Dedifferentiated amniotic fluid mesenchymal stem cell (primary cell): ENCODE data around the gene RGS9BP.
A peak's percentile ranks its signal among the peaks of the same experiment; 100 is the strongest.
"Not testable (repeated sequence)": the region's sequence is repeated elsewhere in the genome, so short reads cannot be mapped to it uniquely, and the experiment has no call there.

Experiments
- DNase-seq: peaks from one replicate; pipeline ENCODE4 v3.0.0-alpha.2; 2016; ENCODE audit errors: extremely low spot score

RGS9BP gene

DNA sequence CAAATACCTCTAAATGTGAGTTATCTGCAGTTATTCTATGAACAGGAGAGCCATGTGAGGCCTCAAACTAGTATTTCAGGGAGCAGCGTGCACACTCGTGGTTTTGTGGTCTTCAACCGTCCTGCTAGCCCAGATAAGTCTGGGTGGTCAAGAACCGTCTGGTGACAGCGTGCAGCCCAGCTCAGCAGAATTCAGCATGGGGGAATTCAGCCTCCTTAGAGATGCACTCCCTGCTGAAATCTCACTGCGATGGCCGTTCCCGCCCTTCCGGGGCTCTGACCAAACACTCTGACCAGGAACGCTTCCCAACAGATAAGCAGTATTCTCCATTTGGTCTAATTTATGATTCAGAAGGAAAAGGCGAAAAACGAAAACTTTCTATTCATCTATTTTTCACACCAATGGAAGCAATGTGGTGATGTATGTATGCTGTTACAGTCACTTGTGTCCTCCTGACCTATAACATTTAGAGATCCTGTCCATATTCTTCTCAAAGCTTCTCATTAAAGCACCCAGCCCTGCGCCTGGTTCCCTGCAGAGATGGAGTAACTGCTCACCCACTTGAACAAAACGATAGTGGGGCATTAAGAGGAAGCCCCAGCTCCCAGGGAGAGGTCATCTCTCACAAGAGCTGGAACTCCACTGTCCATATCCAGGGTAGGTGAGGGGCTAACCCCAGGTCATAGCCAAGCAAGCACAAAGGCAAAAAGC is 3.6 kb upstream of the RGS9BP start:
- DNase-seq, result no peak

GRCh38 chr19:32672841-32673240 is 2.8 kb upstream of the RGS9BP start:
- no peak for DNase-seq

DNA sequence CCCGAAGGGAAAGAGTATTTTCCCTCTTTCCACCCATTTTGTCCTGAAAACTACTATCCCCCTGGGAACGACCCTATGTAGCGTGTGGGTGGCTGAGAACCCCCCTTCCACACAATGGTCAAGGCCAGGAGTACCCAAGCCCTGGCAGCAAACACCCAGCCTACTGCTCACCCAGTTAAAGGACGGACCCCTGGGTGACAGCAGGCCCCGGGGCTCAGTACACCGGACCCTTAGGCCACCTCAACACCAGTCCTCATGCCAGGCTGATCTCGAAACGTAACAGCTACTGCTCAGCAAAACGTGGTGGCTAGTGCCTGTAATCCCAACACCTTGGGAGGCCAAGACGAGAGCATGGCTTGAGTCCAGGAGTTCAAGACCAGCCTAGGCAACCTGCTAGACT is 2.1 kb upstream of the RGS9BP start:
- DNase-seq, result no peak

GRCh38 chr19:32674153-32674930 is 1.3 kb upstream of the RGS9BP start:
- DNase-seq, result no peak

DNA sequence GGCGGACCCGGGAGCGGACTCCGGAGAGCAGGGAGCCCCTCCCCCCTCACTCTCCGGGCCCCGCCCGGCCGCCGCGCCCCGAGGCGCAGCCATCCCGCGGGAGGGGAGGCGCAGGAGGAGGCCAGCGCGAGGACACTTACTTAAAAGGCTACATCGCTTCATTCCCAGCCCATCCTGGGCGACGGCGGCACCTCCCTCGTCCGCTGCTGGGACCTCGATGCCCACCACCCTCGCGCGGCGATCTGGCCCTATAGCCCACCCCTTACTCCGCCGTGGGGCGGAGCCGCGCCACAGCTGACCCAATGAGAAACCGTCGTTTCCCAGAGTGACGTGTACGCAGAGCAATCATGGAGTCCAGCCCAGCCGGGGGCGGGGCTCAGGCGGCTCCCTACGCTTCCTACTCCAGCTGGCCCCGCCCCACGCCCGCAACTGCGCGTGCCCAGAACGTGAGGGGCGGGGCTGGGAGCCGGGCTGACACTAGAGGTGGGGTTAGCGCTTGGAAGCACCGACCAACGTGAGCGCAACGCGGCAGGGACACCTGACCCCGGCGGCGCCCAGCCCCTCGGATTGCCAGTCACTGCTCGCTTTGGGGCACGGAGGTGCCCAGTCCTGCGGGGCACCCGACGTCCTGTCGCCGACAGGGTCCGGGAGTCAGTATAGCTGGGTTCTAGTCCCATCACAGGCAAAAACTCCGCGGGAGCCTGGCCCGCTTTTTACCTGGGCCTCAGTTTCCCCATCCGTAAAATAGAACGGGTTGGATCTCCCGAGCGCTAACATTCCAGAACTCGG is 523 bp upstream of the RGS9BP start, which contains the start of gene ANKRD27:
ANKRD27 (minus strand) TSS at position 250 of the 789 bp plus-strand sequence. CDS start 16,165 bp downstream, outside the sequence.
- DNase-seq, result peak; percentile 98

GRCh38 chr19:32676186-32676894 is 692 bp downstream of the RGS9BP start:
- no peak for DNase-seq

GRCh38 chr19:32676895-32677359 is 1.3 kb downstream of the RGS9BP start:
- DNase-seq, result no peak

DNA sequence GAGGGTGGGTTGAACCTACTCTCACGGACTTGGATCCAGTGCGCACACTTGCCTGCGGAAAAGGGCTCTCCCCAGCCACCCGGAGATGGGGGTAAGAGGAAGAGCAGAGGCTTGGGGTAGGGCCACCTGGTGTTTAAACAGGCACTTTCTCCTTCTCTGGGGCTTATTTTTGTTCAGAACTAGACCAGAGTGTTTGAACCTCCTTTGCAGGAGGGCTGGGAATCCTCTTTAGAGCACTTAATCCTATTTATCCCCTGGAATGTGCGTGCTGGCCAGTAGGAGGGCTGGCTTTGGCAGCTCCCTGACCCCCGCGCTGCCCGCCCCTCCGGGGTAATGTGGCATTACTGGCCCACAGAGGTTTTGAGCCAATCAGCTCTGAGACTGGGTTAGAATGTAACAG is 2.0 kb downstream of the RGS9BP start:
- no peak for DNase-seq

- no peak for DNase-seq
Observed at GRCh38 chr19:32680986-32681385, 5.3 kb downstream of the RGS9BP start.

- DNase-seq, result no peak
Observed at GRCh38 chr19:32682317-32682716, 6.7 kb downstream of the RGS9BP start.

DNA sequence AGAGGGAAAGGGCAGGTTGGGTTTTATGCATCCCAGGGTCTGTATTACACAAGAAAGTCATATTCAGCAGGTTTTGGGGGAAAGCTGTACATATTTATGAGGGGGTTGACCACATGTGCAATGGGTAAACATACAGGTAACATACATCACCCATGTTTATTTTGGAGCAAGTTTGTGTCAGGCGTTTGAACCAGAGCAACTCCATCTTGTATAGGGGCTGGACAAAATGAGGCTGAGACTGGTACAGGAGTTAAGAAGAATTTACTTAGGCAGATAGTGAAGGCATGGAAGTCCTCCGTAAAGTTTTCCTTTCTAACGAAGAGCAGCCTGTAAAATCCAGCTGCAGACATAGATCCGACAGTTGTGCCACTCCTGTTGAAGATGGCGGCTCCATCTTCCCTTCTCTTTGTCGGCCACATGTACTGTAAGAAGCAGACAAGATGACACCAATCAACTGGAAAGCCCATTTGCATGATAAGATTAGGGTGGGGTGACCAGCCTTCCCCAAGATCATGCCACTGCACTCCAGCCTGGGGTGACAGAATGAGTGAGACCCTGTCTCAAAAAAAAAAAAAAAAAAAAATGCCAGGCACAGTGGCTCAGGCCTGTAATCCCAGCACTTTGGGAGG is 11.3 kb downstream of the RGS9BP start:
- DNase-seq, result no peak

- no peak for DNase-seq
Observed at GRCh38 chr19:32687681-32688080, 12.0 kb downstream of the RGS9BP start.

DNA sequence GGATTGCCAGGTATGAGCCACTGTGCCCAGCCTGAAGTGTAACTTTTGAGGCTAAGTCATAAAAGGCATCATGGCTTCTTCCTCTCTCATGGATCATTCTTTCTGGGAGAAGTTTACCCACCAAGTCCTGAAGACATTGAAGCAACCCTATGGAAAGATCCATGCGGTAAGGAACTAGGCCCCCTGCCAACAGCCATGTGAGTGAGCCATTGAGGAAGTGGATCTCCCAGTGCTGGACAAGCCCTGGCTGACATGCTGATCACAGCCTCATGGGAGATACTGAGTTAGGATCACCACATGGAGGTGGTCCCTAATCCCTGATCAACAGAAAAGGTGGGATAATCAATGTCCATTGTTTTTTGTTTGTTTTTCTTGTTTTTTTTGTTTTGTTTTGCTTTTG is 12.7 kb downstream of the RGS9BP start:
- DNase-seq, result no peak

DNA sequence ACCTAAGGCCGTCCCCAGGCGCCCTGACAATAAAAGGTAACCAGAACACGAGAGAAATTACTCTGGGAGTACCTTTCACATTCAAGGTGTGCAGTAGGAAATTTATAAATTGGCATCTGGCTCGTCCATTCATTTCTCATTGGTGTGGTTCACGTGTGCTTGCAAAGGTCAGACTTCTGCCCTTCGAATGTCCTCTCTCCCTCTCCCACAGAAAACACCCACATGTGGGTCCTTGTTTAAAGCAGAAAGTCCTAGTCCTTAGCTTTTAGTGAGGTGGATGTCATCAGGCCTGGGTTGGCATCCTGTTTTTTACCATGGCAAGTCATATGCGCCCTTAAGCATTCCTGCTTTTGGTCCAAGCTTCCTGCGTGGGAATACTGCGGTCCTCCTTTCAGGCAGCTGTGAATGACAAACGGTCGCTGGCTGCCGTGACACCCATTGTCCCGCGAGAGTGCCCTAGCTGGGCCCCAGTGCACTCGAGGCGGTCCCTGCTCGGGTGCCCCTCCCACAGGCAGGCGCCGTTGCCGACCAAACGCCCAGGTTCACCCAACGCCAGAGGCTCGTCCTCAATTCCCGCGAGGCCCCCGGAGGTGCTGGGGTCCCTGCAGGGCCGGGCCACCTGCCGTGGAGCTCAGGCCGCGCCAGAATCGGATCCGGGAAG is 15.8 kb downstream of the RGS9BP start, which contains the start of gene NUDT19:
NUDT19 (plus strand) TSS at position 531 of the 661 bp plus-strand sequence. CDS start 140 bp downstream, outside the sequence.
- DNase-seq, result peak; percentile 74

DNA sequence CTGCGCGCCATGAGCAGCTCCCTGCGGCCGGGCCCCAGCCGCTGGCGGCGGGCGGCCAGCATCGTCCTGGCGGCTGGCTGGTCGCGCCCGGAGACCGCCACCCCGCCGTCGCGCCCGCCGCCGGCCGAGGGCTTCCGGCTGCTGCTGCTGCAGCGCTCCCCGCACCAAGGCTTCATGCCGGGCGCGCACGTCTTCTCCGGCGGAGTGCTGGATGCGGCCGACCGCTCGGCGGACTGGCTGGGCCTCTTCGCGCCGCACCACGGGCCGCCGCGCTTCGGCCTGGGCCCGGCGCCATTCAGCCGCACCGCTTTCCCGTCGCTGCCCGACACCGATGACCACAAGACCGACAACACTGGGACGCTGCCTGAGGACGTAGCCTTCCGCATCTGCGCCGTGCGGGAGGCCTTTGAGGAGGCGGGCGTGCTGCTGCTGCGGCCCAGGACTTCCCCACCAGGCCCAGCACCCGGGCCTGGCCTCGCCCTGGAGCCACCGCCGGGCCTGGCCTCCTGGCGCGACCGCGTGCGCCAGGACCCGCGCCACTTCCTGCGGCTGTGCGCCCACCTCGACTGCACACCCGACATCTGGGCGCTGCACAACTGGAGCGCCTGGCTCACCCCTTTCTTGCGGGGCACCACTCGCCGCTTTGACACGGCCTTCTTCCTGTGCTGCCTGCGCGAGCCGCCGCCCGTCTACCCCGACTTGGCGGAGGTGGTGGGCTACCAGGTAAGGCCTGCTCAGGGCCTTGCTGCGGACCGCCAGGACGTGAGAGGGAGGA is 16.5 kb downstream of the RGS9BP start:
- DNase-seq, result no peak

DNA sequence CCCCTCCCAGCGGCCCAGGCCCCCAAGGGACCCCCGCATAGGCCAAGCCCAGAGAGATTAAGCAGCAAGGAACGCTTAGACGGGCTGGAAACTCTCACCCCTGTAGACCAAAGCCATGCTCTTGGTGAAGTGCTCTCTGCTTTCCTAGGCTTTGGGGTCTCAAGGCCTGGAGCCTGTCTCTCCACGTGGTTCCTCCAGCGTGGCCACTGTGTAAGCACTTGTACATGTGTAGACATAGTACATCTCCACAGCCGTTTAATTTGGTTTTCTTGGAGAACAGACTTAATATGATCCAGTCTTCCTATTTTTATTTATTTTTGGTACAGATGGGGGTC is 17.0 kb downstream of the RGS9BP start:
- no peak for DNase-seq

DNA sequence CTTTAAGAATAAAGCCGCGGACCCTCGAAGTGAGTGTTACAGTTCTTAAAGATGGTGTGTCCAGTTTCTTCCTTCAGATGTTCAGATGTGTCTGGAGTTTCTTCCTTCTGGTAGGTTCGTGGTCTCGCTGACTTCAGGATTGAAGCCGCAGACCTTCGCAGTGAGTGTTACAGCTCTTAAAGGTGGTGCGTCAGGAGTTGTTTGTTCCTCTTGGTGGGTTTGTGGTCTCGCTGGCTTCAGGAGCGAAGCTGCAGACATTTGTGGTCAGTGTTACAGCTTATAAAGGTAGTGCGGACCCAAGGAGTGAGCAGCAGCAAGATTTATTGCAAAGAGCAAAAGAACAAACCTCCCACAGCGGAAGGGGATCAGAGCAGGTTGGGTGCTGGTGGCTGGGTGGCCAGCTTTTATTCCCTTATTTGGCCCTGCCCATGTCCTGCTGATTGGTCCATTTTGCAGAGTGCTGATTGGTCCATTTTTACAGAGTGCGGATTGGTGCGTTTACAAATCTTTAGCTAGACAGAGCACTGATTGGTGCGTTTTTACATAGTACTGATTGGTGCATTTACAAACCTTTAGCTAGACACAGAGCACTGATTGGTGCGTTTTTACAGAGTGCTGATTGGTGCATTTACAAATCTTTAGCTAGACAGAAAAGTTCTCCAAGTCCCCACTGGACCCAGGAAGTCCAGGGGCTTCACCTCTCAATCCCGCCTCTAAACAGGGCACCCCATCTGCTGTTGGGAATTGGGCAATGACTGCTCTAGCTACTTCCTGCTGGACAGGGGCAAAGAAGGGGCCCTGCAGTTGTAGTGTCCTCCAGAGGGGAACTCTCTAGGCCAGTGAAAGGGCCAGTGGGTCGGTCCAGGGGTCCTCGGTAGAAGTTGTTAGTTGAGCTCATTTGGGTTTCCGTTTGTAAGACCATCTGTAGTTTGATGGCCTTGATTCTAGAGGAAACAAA is 17.8 kb downstream of the RGS9BP start:
- not testable (repeated sequence) for DNase-seq

- not testable (repeated sequence) for DNase-seq
Observed at GRCh38 chr19:32694316-32694715, 18.7 kb downstream of the RGS9BP start.

DNA sequence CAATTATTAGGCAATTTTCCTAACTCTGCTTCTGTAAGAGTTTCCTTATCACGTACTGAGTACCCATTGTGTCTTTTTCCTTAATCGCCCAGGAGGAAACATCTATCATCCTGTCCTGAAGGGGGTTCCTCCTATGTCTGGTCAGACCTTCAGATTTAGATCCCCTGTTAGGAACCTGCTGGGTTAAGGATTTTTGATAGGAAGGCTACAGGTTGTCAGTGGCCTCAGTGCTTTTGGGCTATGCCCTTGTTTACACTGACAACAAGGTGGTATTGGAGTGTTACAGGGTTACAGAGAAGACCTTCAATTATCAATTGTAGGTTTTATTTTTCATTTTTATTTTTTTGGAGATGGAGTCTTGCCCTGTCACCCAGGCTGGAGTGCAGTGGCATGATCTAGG is 19.2 kb downstream of the RGS9BP start:
- not testable (repeated sequence) for DNase-seq
